ENCODE data around the gene GYPB.
"Not testable (repeated sequence)": the region's sequence is repeated elsewhere in the genome, so short reads cannot be mapped to it uniquely, and the experiment has no call there.

DNA sequence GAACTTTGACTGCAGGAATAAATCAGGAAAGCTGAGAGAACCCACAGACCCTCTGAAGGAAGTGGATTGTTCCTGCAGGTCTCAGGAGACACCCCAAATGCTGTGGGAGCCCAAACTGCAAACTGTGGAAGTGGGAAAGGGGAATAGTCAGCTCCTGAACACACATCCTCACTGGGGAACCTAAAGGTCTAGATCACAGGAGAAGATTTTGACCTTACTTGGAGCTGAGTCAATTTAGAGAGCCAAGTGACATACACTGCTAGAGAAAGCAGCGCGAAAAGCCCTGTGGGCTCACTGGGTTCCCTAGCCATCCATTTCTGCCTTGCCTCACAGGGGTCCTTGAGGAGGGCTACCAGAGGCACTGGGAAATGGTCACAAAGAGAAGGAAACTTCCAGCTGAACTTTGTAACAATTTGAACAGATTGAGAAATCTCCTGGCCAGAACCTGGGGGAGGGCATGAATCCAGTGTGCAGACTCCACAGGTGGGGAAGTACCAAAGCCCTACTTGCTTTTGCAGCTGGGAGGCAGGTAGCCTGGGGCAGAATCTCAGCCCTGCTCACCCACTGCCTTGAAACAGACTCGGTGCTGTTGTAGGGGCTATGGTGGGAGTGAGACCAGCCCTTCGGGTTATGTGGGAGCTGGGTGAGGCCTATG, 5.3 kb upstream of the GYPB start:
- TF ChIP-seq, protein P1, sequence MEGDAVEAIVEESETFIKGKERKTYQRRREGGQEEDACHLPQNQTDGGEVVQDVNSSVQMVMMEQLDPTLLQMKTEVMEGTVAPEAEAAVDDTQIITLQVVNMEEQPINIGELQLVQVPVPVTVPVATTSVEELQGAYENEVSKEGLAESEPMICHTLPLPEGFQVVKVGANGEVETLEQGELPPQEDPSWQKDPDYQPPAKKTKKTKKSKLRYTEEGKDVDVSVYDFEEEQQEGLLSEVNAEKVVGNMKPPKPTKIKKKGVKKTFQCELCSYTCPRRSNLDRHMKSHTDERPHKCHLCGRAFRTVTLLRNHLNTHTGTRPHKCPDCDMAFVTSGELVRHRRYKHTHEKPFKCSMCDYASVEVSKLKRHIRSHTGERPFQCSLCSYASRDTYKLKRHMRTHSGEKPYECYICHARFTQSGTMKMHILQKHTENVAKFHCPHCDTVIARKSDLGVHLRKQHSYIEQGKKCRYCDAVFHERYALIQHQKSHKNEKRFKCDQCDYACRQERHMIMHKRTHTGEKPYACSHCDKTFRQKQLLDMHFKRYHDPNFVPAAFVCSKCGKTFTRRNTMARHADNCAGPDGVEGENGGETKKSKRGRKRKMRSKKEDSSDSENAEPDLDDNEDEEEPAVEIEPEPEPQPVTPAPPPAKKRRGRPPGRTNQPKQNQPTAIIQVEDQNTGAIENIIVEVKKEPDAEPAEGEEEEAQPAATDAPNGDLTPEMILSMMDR (IDR thresholded peaks at IDR 0.05) = not testable (repeated sequence)
- not testable (repeated sequence) for TF ChIP-seq POLR2A, POLR2AphosphoS5 (IDR thresholded peaks at IDR 0.05)
